Mesothelial cell of epicardium (in vitro differentiated cells): Measurements from ENCODE around the gene TSHZ2. TPM values are rescaled to one million over a fixed set of nuclear protein-coding genes. Genes with fewer than 3 reads are reported as not detected.

ENCODE experiments used
- DNase-seq, 2 experiments: peaks; one replicate each; pipeline ENCODE4 v3.0.0; 2021; ENCODE audit warnings: low spot score in 2 of 2; ENCODE audit not compliant: unreplicated experiment in 2 of 2
- H3K27ac Mint-ChIP-seq: 2 replicates; pipeline ENCODE4 v1.8.0; 2021; ENCODE audit warnings: mixed read lengths
- H3K27me3 Mint-ChIP-seq: 2 replicates; pipeline ENCODE4 v1.8.0; 2021; ENCODE audit warnings: low read depth, mixed read lengths
- H3K36me3 Mint-ChIP-seq: 2 replicates; pipeline ENCODE4 v1.8.0; 2021; ENCODE audit warnings: mixed read lengths
- H3K4me1 Mint-ChIP-seq: 2 replicates; pipeline ENCODE4 v1.8.0; 2021; ENCODE audit warnings: mixed read lengths
- H3K4me3 Mint-ChIP-seq: 2 replicates; pipeline ENCODE4 v1.8.0; 2021; ENCODE audit warnings: mild to moderate bottlenecking, moderate library complexity, mixed read lengths
- H3K9me3 Mint-ChIP-seq: 2 replicates; pipeline ENCODE4 v1.8.0; 2021; ENCODE audit warnings: mixed read lengths
- CTCF ChIP-seq: fragments of 200-600 bp; sonication (generic); IDR thresholded peaks from one replicate; pipeline ENCODE4 v1.5.0; 2021; ENCODE audit warnings: antibody characterized with exemption; ENCODE audit not compliant: unreplicated experiment
- total RNA-seq: library from RNA; stranded (reverse); gene quantifications from 3 replicates; pipeline ENCODE4 v1.2.1, GENCODE V29; 2021

TSHZ2 gene
- total RNA-seq, 1 donor from 2014 or later = 28.8 TPM

GRCh38 chr20:53180928-53181362 is 208.8 kb downstream of the TSHZ2 start:
- TF ChIP-seq CTCF = no peak
- DNase-seq = no peak
- H3K27me3 Mint-ChIP-seq = peaks cover 8% of the 10 kb centered on the region
- H3K4me3 Mint-ChIP-seq = no peak overlapping the region
- no peaks in the 10 kb centered on the region for H3K36me3 Mint-ChIP-seq
- peaks cover 3% of the 10 kb centered on the region for H3K4me1 Mint-ChIP-seq
- H3K27ac Mint-ChIP-seq = no peak overlapping the region
- H3K9me3 Mint-ChIP-seq = no peaks in the 10 kb centered on the region

GRCh38 chr20:53181866-53182376 is 209.8 kb downstream of the TSHZ2 start:
- H3K36me3 Mint-ChIP-seq = no peaks in the 10 kb centered on the region
- H3K4me3 Mint-ChIP-seq = no peak overlapping the region
- H3K9me3 Mint-ChIP-seq = no peaks in the 10 kb centered on the region
- H3K27ac Mint-ChIP-seq = no peak overlapping the region
- peaks cover 12% of the 10 kb centered on the region for H3K4me1 Mint-ChIP-seq
- DNase-seq = no peak
- no peak for TF ChIP-seq CTCF
- peaks cover 7% of the 10 kb centered on the region for H3K27me3 Mint-ChIP-seq

GRCh38 chr20:53183181-53183580 is 211.0 kb downstream of the TSHZ2 start:
- DNase-seq = no peak
- Mint-ChIP-seq H3K27ac (no peak overlapping the region), H3K36me3 (no peaks in the 10 kb centered on the region), H3K4me3 (no peak overlapping the region), H3K27me3 (peaks cover 7% of the 10 kb centered on the region), H3K4me1 (peaks cover 24% of the 10 kb centered on the region), H3K9me3 (no peaks in the 10 kb centered on the region)
- TF ChIP-seq CTCF = no peak

GRCh38 chr20:53186635-53187034 is 214.5 kb downstream of the TSHZ2 start:
- no peaks in the 10 kb centered on the region for H3K36me3 Mint-ChIP-seq
- no peak for DNase-seq
- no peak for TF ChIP-seq CTCF
- H3K4me1 Mint-ChIP-seq = peaks cover 26% of the 10 kb centered on the region
- H3K27ac Mint-ChIP-seq = peak overlapping the region; percentile 58
- peaks cover 4% of the 10 kb centered on the region for H3K27me3 Mint-ChIP-seq
- no peak overlapping the region for H3K4me3 Mint-ChIP-seq
- H3K9me3 Mint-ChIP-seq = no peaks in the 10 kb centered on the region

- TF ChIP-seq CTCF = no peak
- Mint-ChIP-seq H3K4me3 (no peak overlapping the region), H3K9me3 (no peaks in the 10 kb centered on the region), H3K4me1 (peaks cover 26% of the 10 kb centered on the region), H3K27me3 (peaks cover 4% of the 10 kb centered on the region), H3K27ac (peak overlapping the region; percentile 8), H3K36me3 (no peaks in the 10 kb centered on the region)
- no peak for DNase-seq
Observed at GRCh38 chr20:53187392-53188068, 215.4 kb downstream of the TSHZ2 start.
